HCT116 (cell line): ENCODE data around the gene EGF. TPM values are rescaled to one million over a fixed set of nuclear protein-coding genes. Genes with fewer than 3 reads are reported as not detected.

Experiments
- ATAC-seq: fragments of 200-7000 bp; cut with Tn5 transposase; 2 replicates; pipeline ENCODE4 v1.9.1; 2020; ENCODE audit warnings: mild to moderate bottlenecking, moderate library complexity
- BruUV-seq: library from RNA; stranded (reverse); fragments of 400-500 nt; replicated peaks from 2 replicates; lab custom pipeline; 2021; lab: Mats Ljungman, UMichigan
- CTCF ChIA-PET: fragments of 300-600 bp; sonication (Branson Sonifier 250); formaldehyde crosslinking; loops from one replicate; lab custom pipeline; 2021; ENCODE audit warnings: antibody characterized with exemption; lab: Charles Lee
- POLR2A ChIA-PET: fragments of 300-600, 350-600 bp; sonication (Branson Sonifier 250); formaldehyde crosslinking; loops from one replicate; lab custom pipeline; 2021; ENCODE audit warnings: antibody characterized with exemption; lab: Charles Lee
- RAD21 ChIA-PET, 2 experiments: fragments of 300-600 bp; sonication (Branson Sonifier 250); formaldehyde crosslinking; loops; one replicate each; lab custom pipeline; 2023; ENCODE audit warnings: low total read pairs in 2 of 2; ENCODE audit not compliant: uncharacterized antibody in 2 of 2, unreplicated experiment in 2 of 2, low non-redundant PET in 1 of 2; lab: Charles Lee
- DNase-seq: peaks from one replicate; pipeline ENCODE4 v3.0.0-alpha.2; 2010; ENCODE audit warnings: low read depth, low spot score
- H2AFZ ChIP-seq: fragments of 200-600 bp; shearing (Covaris generic), sonication (generic); 2 replicates; pipeline ENCODE4 v1.6.1; 2017; ENCODE audit warnings: low read depth, mixed run types, mixed read lengths, antibody characterized with exemption, low read length; ENCODE audit not compliant: poor library complexity, severe bottlenecking
- H3K27ac ChIP-seq: 2 replicates; pipeline ENCODE4 v1.5.1; 2012; ENCODE audit warnings: low read depth, low read length
- H3K27me3 ChIP-seq: fragments of 200-600 bp; sonication (generic); 2 replicates; pipeline ENCODE4 v1.6.1; 2016; ENCODE audit warnings: mixed run types, low read length, mixed read lengths; ENCODE audit not compliant: insufficient read depth
- H3K36me3 ChIP-seq, 2 experiments: fragments of 200-500 bp in 1 of 2; fragments of 200-600 bp in 1 of 2; sonication (Bioruptor generic) in 1 of 2; sonication (generic) in 1 of 2; 2 replicates each; pipeline versions ENCODE4 v1.5.1 to v1.6.1; 2014 to 2016; ENCODE audit warnings: low read length in 2 of 2, inconsistent platforms in 1 of 2, mixed read lengths in 1 of 2, mixed run types in 1 of 2; ENCODE audit not compliant: insufficient read depth in 2 of 2, control insufficient read depth in 1 of 2
- H3K4me1 ChIP-seq, 2 experiments: fragments of 200-600 bp in 1 of 2; sonication (generic) in 1 of 2; 2 replicates each; pipeline versions ENCODE4 v1.5.1 to v1.6.1; 2012 to 2017; ENCODE audit warnings: low read length in 2 of 2, inconsistent platforms in 1 of 2, mild to moderate bottlenecking in 1 of 2, mixed read lengths in 1 of 2, mixed run types in 1 of 2, moderate library complexity in 1 of 2; ENCODE audit not compliant: insufficient read depth in 2 of 2, control insufficient read depth in 1 of 2
- H3K4me2 ChIP-seq: fragments of 200-600 bp; sonication (generic); 2 replicates; pipeline ENCODE4 v1.6.1; 2017; ENCODE audit warnings: mixed run types, low read length, mixed read lengths
- H3K4me3 ChIP-seq, 2 experiments: fragments of 200-600 bp in 1 of 2; sonication (generic) in 1 of 2; replicated peaks in 1 of 2; 2 replicates each; pipeline ENCODE4 v1.5.1; 2011 to 2016; ENCODE audit warnings: low read length in 2 of 2, control low read depth in 1 of 2, low read depth in 1 of 2, mild to moderate bottlenecking in 1 of 2, mixed read lengths in 1 of 2, mixed run types in 1 of 2
- H3K79me2 ChIP-seq: fragments of 200-600 bp; sonication (generic); 2 replicates; pipeline ENCODE4 v1.6.1; 2017; ENCODE audit warnings: mild to moderate bottlenecking, mixed run types, low read length, moderate library complexity, mixed read lengths; ENCODE audit not compliant: insufficient read depth
- H3K9ac ChIP-seq: fragments of 200-600 bp; sonication (generic); 2 replicates; pipeline ENCODE4 v1.6.1; 2016; ENCODE audit warnings: low read length, mixed read lengths
- H3K9me2 ChIP-seq: fragments of 200-600 bp; sonication (generic), shearing (Covaris generic); 2 replicates; pipeline ENCODE4 v1.6.1; 2017; ENCODE audit warnings: mixed run types, mild to moderate bottlenecking, moderate library complexity; ENCODE audit not compliant: insufficient read depth
- H3K9me3 ChIP-seq, 2 experiments: fragments of 200-500 bp in 1 of 2; fragments of 200-600 bp in 1 of 2; sonication (Bioruptor generic) in 1 of 2; sonication (generic) in 1 of 2; 2 replicates each; pipeline ENCODE4 v1.6.1; 2014 to 2017; ENCODE audit warnings: low read length in 2 of 2, mixed read lengths in 2 of 2, inconsistent platforms in 1 of 2, low read depth in 1 of 2, mild to moderate bottlenecking in 1 of 2, mixed run types in 1 of 2, moderate library complexity in 1 of 2; ENCODE audit not compliant: control insufficient read depth in 1 of 2, insufficient read depth in 1 of 2
- H4K20me1 ChIP-seq: fragments of 200-600 bp; sonication (generic), shearing (Covaris generic); 2 replicates; pipeline ENCODE4 v1.6.1; 2017; ENCODE audit warnings: mixed run types, mild to moderate bottlenecking, moderate library complexity; ENCODE audit not compliant: insufficient read depth
- CEBPB ChIP-seq: IDR thresholded peaks from 2 replicates; pipeline ENCODE4 v1.6.1; 2012; ENCODE audit warnings: low read depth
- EGR1 ChIP-seq: IDR thresholded peaks from 2 replicates; pipeline ENCODE4 v1.6.1; 2012; ENCODE audit warnings: low read depth
- EZH2 ChIP-seq: fragments of 200-600 bp; sonication (generic); IDR thresholded peaks from 2 replicates; pipeline ENCODE4 v1.6.1; 2017; ENCODE audit warnings: antibody characterized with exemption, mixed run types
- EZH2phosphoT487 ChIP-seq: fragments of 200-600 bp; IDR thresholded peaks from 2 replicates; pipeline ENCODE4 v1.6.1; 2018; ENCODE audit warnings: antibody characterized with exemption, borderline replicate concordance
- FOSL1 ChIP-seq: IDR thresholded peaks from 2 replicates; pipeline ENCODE4 v1.6.1; 2012; ENCODE audit warnings: low read depth
- POLR2AphosphoS5 ChIP-seq: IDR thresholded peaks from 2 replicates; pipeline ENCODE4 v1.6.1; 2011; ENCODE audit warnings: mild to moderate bottlenecking, low read depth, low read length, moderate library complexity
- RAD21 ChIP-seq: IDR thresholded peaks from 2 replicates; pipeline ENCODE4 v1.6.1; 2012; ENCODE audit warnings: low read depth, mild to moderate bottlenecking
- SIN3A ChIP-seq: IDR thresholded peaks from 2 replicates; pipeline ENCODE4 v1.6.1; 2012; ENCODE audit warnings: low read depth
- SRF ChIP-seq: IDR thresholded peaks from 2 replicates; pipeline ENCODE4 v1.6.1; 2012; ENCODE audit warnings: low read depth
- TCF7L2 ChIP-seq: IDR thresholded peaks from 2 replicates; pipeline ENCODE4 v1.7.0; 2011; ENCODE audit warnings: borderline replicate concordance, inconsistent platforms; ENCODE audit not compliant: insufficient read depth, insufficient read length; ENCODE audit errors: extremely low read depth
- YY1 ChIP-seq: IDR thresholded peaks from 2 replicates; pipeline ENCODE4 v1.6.1; 2011; ENCODE audit warnings: low read length, low read depth, moderate library complexity, mild to moderate bottlenecking; ENCODE audit not compliant: insufficient replicate concordance; ENCODE audit errors: extremely low read depth
- ZFX ChIP-seq: fragments of 450-650 bp; IDR thresholded peaks from 2 replicates; pipeline ENCODE4 v1.6.1; 2017
- intact Hi-C: fragments of 100-400 bp; cut with micrococcal nuclease; formaldehyde crosslinking; loops from 2 replicates; pipeline ENCODE4 v1.10.0; 2022
- total RNA-seq: library from RNA; stranded (reverse); gene quantifications from one replicate; pipeline ENCODE4 v1.2.1, GENCODE V29; 2021; ENCODE audit not compliant: unreplicated experiment
- TF ChIP-seq, protein P1 (sequence below): IDR thresholded peaks from 2 replicates; pipeline ENCODE4 v1.6.1; 2012
- TF ChIP-seq, protein P2 (sequence below): IDR thresholded peaks from 2 replicates; pipeline ENCODE4 v1.6.1; 2012; ENCODE audit warnings: low read depth

The EGF gene
- total RNA-seq, 1 experiment from 2014 or later: 0.57 TPM

DNA sequence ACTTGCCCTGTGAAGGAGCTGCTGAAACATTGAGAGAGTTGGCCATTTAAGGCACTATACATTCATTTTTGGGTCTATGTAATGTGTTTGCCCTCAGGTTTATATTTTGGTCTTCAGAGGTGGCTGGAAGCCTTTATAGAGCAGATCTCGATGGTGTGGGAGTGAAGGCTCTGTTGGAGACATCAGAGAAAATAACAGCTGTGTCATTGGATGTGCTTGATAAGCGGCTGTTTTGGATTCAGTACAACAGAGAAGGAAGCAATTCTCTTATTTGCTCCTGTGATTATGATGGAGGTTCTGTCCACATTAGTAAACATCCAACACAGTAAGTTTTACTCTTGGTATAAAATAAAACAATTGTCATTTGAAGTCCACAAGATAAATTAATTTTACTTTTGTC lies 31.1 kb downstream of the EGF start:
- H3K36me3 ChIP-seq: no peaks in the 10 kb centered on the region
- ATAC-seq (no peak), DNase-seq (no peak)
- no TSS peak for BruUV-seq
- ChIA-PET POLR2A (no interaction called here), RAD21 (no interaction called here)
- no peaks in the 10 kb centered on the region for H3K9me3 ChIP-seq
- H4K20me1 ChIP-seq: no peaks in the 10 kb centered on the region
- H3K9ac ChIP-seq: no peak overlapping the region
- no peaks in the 10 kb centered on the region for H3K27me3 ChIP-seq
- no peaks in the 10 kb centered on the region for H3K79me2 ChIP-seq
- no peak overlapping the region for H3K4me2 ChIP-seq
- H3K4me1 ChIP-seq: peaks cover 0 to 6% of the 10 kb centered on the region in 2 experiments; a peak in 1 of 4 replicates
- intact Hi-C loops: no loop called here
- no peaks in the 10 kb centered on the region for H3K9me2 ChIP-seq
- no peak overlapping the region for H3K4me3 ChIP-seq
- no peak for TF ChIP-seq YY1
- TF ChIP-seq, protein P1, sequence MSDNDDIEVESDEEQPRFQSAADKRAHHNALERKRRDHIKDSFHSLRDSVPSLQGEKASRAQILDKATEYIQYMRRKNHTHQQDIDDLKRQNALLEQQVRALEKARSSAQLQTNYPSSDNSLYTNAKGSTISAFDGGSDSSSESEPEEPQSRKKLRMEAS: no peak
- no peak for TF ChIP-seq FOSL1
- TF ChIP-seq, protein P2, sequence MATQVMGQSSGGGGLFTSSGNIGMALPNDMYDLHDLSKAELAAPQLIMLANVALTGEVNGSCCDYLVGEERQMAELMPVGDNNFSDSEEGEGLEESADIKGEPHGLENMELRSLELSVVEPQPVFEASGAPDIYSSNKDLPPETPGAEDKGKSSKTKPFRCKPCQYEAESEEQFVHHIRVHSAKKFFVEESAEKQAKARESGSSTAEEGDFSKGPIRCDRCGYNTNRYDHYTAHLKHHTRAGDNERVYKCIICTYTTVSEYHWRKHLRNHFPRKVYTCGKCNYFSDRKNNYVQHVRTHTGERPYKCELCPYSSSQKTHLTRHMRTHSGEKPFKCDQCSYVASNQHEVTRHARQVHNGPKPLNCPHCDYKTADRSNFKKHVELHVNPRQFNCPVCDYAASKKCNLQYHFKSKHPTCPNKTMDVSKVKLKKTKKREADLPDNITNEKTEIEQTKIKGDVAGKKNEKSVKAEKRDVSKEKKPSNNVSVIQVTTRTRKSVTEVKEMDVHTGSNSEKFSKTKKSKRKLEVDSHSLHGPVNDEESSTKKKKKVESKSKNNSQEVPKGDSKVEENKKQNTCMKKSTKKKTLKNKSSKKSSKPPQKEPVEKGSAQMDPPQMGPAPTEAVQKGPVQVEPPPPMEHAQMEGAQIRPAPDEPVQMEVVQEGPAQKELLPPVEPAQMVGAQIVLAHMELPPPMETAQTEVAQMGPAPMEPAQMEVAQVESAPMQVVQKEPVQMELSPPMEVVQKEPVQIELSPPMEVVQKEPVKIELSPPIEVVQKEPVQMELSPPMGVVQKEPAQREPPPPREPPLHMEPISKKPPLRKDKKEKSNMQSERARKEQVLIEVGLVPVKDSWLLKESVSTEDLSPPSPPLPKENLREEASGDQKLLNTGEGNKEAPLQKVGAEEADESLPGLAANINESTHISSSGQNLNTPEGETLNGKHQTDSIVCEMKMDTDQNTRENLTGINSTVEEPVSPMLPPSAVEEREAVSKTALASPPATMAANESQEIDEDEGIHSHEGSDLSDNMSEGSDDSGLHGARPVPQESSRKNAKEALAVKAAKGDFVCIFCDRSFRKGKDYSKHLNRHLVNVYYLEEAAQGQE: no peak
- no peak for TF ChIP-seq EGR1
- no peak for TF ChIP-seq POLR2AphosphoS5
- no peak for TF ChIP-seq EZH2
- TF ChIP-seq SIN3A: no peak
- no peak for TF ChIP-seq CEBPB
- no peak for TF ChIP-seq SRF
- no peak for TF ChIP-seq RAD21
- no peak for TF ChIP-seq TCF7L2
- no peak for TF ChIP-seq ZFX
- no peak for TF ChIP-seq EZH2phosphoT487
- TF ChIP-seq, all 23 proteins: peak for 0
- H2AFZ ChIP-seq: no peak overlapping the region
- no peak overlapping the region for H3K27ac ChIP-seq
- CTCF ChIA-PET: no interaction called here
